MCF 10A (cell line): ENCODE data around the gene FOCAD. TPM values are rescaled to one million over a fixed set of nuclear protein-coding genes. Genes with fewer than 3 reads are reported as not detected.

Experiments
- BruUV-seq: library from RNA; stranded (reverse); fragments of 400-500 nt; replicated peaks from 2 replicates; lab custom pipeline; 2021; lab: Mats Ljungman, UMichigan
- CTCF ChIA-PET: fragments of 300-600 bp; sonication (Branson Sonifier 250); formaldehyde crosslinking; extraction: SDS; loops from one replicate; lab custom pipeline; 2021; ENCODE audit warnings: antibody characterized with exemption, inconsistent platforms; lab: Yijun Ruan, JAX
- POLR2A ChIA-PET: fragments of 300-600, 350-650 bp; sonication (Branson Sonifier 250); formaldehyde crosslinking; extraction: SDS; loops from one replicate; lab custom pipeline; 2020; ENCODE audit warnings: antibody characterized with exemption, inconsistent platforms; lab: Yijun Ruan, JAX
- DNase-seq: peaks from one replicate; pipeline ENCODE4 v3.0.0-alpha.2; 2018; ENCODE audit not compliant: unreplicated experiment
- H3K27ac Mint-ChIP-seq: one replicate; pipeline ENCODE4 v1.8.0; 2022; ENCODE audit warnings: mild to moderate bottlenecking, low read depth, mixed read lengths; ENCODE audit not compliant: unreplicated experiment
- H3K27me3 Mint-ChIP-seq: one replicate; pipeline ENCODE4 v1.8.0; 2022; ENCODE audit warnings: mixed read lengths; ENCODE audit not compliant: insufficient read depth, unreplicated experiment
- H3K36me3 Mint-ChIP-seq: one replicate; pipeline ENCODE4 v1.8.0; 2022; ENCODE audit warnings: mild to moderate bottlenecking, moderate library complexity, mixed read lengths; ENCODE audit not compliant: insufficient read depth, unreplicated experiment
- H3K4me1 Mint-ChIP-seq: one replicate; pipeline ENCODE4 v1.8.0; 2022; ENCODE audit warnings: mixed read lengths; ENCODE audit not compliant: insufficient read depth, unreplicated experiment
- H3K4me3 Mint-ChIP-seq: one replicate; pipeline ENCODE4 v1.8.0; 2022; ENCODE audit warnings: mild to moderate bottlenecking, moderate library complexity, mixed read lengths; ENCODE audit not compliant: unreplicated experiment
- H3K9me3 Mint-ChIP-seq: one replicate; pipeline ENCODE4 v1.8.0; 2022; ENCODE audit warnings: mixed read lengths; ENCODE audit not compliant: unreplicated experiment
- CTCF ChIP-seq: fragments of 200-600 bp; IDR thresholded peaks from one replicate; pipeline ENCODE4 v1.8.0; 2022; ENCODE audit warnings: antibody characterized with exemption, mild to moderate bottlenecking; ENCODE audit not compliant: unreplicated experiment
- intact Hi-C: fragments of 100-400 bp; cut with micrococcal nuclease; formaldehyde crosslinking; loops from 2 replicates; pipeline ENCODE4 v1.14.1; 2022
- total RNA-seq: library from RNA; stranded (reverse); gene quantifications from 2 replicates; pipeline ENCODE4 v1.2.3, GENCODE V29; 2022

The FOCAD gene
- total RNA-seq, 1 experiment from 2014 or later: 20.7 TPM

GRCh38 chr9:20746967-20747366, 62.9 kb downstream of the FOCAD start:
- H3K4me3 Mint-ChIP-seq: no peak overlapping the region
- H3K27ac Mint-ChIP-seq: no peak overlapping the region

GRCh38 chr9:20749496-20750198, 65.6 kb downstream of the FOCAD start:
- no peak for TF ChIP-seq CTCF
- Mint-ChIP-seq H3K36me3 (peaks cover 18% of the 10 kb centered on the region), H3K4me3 (no peak overlapping the region), H3K9me3 (no peaks in the 10 kb centered on the region), H3K4me1 (peaks cover 7% of the 10 kb centered on the region), H3K27me3 (no peaks in the 10 kb centered on the region), H3K27ac (no peak overlapping the region)
- POLR2A ChIA-PET: no interaction called here
- DNase-seq: no peak
- no TSS peak for BruUV-seq
- intact Hi-C loops: no loop called here
- CTCF ChIA-PET: no interaction called here

More at GRCh38 chr9:20746967-20747366, 62.9 kb downstream of the FOCAD start:
- Mint-ChIP-seq H3K9me3 (no peaks in the 10 kb centered on the region), H3K27me3 (no peaks in the 10 kb centered on the region), H3K36me3 (peaks cover 36% of the 10 kb centered on the region), H3K4me1 (no peaks in the 10 kb centered on the region)
- CTCF ChIA-PET: no interaction called here
- DNase-seq: no peak
- POLR2A ChIA-PET: interaction anchor here (0.5 kb wide), 1 partner anchor 39 kb away, joined by 3 read pairs; no protein-coding TSS in a partner anchor
- no peak for TF ChIP-seq CTCF
- intact Hi-C loops: no loop called here
- BruUV-seq: no TSS peak

- Mint-ChIP-seq H3K36me3 (peaks cover 3% of the 10 kb centered on the region), H3K27ac (no peak overlapping the region), H3K4me1 (peaks cover 25% of the 10 kb centered on the region), H3K9me3 (no peaks in the 10 kb centered on the region), H3K4me3 (no peak overlapping the region), H3K27me3 (no peaks in the 10 kb centered on the region)
- POLR2A ChIA-PET: no interaction called here
- TF ChIP-seq CTCF: no peak
- intact Hi-C loops: no loop called here
- BruUV-seq: no TSS peak
- CTCF ChIA-PET: no interaction called here
- DNase-seq: no peak
These were observed 69.7 kb downstream of the FOCAD start for GRCh38 chr9:20753761-20754160.

GRCh38 chr9:20754556-20754955, 70.5 kb downstream of the FOCAD start:
- TF ChIP-seq CTCF: no peak
- Mint-ChIP-seq H3K4me1 (peaks cover 25% of the 10 kb centered on the region), H3K4me3 (no peak overlapping the region), H3K36me3 (peaks cover 4% of the 10 kb centered on the region), H3K27me3 (no peaks in the 10 kb centered on the region), H3K9me3 (no peaks in the 10 kb centered on the region), H3K27ac (no peak overlapping the region)
- CTCF ChIA-PET: interaction anchor here (1.0 to 1.2 kb wide), 2 partner anchors 11 to 132 kb away, joined by 3 to 4 read pairs; partner anchors contain the start of gene MLLT3
- POLR2A ChIA-PET: interaction anchor here (0.6 to 1.4 kb wide), 2 partner anchors 71 to 194 kb away, joined by 3 to 4 read pairs; partner anchors contain the start of gene FOCAD
- no TSS peak for BruUV-seq
- peak; percentile 64 for DNase-seq
- intact Hi-C loops: no loop called here
